D721Med (cell line): Measurements from ENCODE around the gene SSNA1.

ENCODE experiments used
- DNase-seq: peaks from one replicate; pipeline ENCODE4 v3.0.0; 2011; ENCODE audit warnings: low spot score; ENCODE audit not compliant: insufficient read length
- FAIRE-seq: peaks from 2 replicates; lab custom pipeline; 2011; peaks lifted over from hg19 to GRCh38; lab: Jason Lieb, UNC
- TF ChIP-seq, protein P1 (sequence below): IDR thresholded peaks from 2 replicates; pipeline ENCODE4 v1.5.1; 2012; ENCODE audit warnings: mild to moderate bottlenecking, control low read depth; ENCODE audit not compliant: insufficient read depth; ENCODE audit errors: missing control alignments

The SSNA1 gene

GRCh38 chr9:137141976-137142936 lies 46.2 kb upstream of the SSNA1 start:
- TF ChIP-seq, protein P1, sequence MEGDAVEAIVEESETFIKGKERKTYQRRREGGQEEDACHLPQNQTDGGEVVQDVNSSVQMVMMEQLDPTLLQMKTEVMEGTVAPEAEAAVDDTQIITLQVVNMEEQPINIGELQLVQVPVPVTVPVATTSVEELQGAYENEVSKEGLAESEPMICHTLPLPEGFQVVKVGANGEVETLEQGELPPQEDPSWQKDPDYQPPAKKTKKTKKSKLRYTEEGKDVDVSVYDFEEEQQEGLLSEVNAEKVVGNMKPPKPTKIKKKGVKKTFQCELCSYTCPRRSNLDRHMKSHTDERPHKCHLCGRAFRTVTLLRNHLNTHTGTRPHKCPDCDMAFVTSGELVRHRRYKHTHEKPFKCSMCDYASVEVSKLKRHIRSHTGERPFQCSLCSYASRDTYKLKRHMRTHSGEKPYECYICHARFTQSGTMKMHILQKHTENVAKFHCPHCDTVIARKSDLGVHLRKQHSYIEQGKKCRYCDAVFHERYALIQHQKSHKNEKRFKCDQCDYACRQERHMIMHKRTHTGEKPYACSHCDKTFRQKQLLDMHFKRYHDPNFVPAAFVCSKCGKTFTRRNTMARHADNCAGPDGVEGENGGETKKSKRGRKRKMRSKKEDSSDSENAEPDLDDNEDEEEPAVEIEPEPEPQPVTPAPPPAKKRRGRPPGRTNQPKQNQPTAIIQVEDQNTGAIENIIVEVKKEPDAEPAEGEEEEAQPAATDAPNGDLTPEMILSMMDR = no peak
- no peak for FAIRE-seq
- DNase-seq = no peak

- no peak for DNase-seq
- no peak for FAIRE-seq
- TF ChIP-seq, protein P1 = no peak
These were observed 45.0 kb upstream of the SSNA1 start for GRCh38 chr9:137143459-137143858.

DNA sequence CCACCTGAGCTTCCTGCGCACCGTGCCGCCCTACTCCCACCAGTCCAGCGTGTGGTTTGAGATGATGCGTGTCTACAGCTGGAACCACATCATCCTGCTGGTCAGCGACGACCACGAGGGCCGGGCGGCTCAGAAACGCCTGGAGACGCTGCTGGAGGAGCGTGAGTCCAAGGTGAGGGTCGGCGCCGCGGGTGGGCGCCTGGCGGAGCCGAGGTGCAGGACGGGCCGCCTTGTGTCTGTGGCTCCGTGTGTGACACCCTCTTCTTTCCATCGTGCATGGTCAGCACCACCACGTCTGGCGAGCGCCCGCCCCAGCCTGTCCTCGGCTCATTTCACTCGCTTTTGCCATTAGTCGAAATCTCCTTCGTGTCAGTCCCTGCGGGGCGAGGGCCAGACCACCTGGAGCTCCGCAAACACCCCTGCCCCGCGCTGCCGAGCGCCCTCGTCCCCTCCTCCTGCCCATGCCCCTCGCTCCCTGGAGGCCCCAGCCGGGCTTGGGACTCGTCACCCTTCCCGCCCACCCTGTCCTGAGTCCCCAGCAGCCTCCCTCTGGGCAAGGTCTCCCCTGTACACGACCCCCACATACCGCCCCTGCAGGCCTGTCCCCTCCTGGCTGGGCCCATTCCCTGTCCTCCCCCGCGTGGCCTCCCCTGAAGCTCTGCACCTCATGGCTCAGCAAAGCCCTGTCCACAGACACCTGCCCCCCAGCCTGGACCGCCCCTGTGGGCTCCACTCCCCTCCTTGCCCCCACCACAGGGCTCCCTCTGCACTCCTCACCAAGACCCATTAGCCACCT lies 42.5 kb upstream of the SSNA1 start:
- DNase-seq = no peak

DNA sequence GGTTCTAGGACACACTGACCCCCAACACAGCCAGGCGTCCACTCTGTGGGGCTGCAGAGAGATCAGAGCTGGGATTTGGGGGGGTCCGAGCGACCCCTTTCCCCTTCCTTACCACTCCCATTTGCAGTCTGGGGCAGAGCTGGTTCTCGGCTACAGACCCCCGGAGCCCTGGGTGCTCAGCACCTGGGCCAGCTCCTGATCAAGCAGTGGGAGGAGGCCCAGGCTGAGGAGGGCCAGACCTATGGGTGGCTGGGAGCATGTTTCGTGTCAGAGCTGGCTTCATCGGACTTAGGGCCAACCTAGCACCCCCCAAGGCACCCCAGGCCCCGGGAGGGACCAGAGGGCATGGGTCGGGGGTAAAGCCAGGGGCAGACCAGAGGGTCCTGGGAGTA lies 42.0 kb upstream of the SSNA1 start:
- DNase-seq (no peak), FAIRE-seq (no peak)
- TF ChIP-seq, protein P1 = no peak

More for the DNA sequence above, 42.5 kb upstream of the SSNA1 start:
- TF ChIP-seq, protein P1 = no peak
- FAIRE-seq = no peak

GRCh38 chr9:137147091-137147792 lies 41.2 kb upstream of the SSNA1 start:
- DNase-seq (no peak), FAIRE-seq (no peak)
- TF ChIP-seq, protein P1 = no peak

- no peak for DNase-seq
- FAIRE-seq = no peak
- TF ChIP-seq, protein P1 = no peak
These were observed 40.7 kb upstream of the SSNA1 start for GRCh38 chr9:137147793-137148160.
